ENCODE measurements around the gene PAPOLA.
"Not testable (repeated sequence)": the region's sequence is repeated elsewhere in the genome, so short reads cannot be mapped to it uniquely, and the experiment has no call there.

GRCh38 chr14:96470967-96471366 is 31.2 kb upstream of the PAPOLA start:
- not testable (repeated sequence) for TF ChIP-seq POLR2A (IDR thresholded peaks at IDR 0.05; ENCODE audit: low read length); CTCF (IDR thresholded peaks at IDR 0.05); MAZ (IDR thresholded peaks at IDR 0.05; ENCODE audit: borderline replicate concordance, low read depth, low read length); CBX8 (IDR thresholded peaks at IDR 0.05)
